HepG2 (cell line): Measurements from ENCODE around the gene ARRDC3. TPM values are rescaled to one million over a fixed set of nuclear protein-coding genes. Genes with fewer than 3 reads are reported as not detected.
"Not testable (repeated sequence)": the region's sequence is repeated elsewhere in the genome, so short reads cannot be mapped to it uniquely, and the experiment has no call there.

Experiments
- ATAC-seq: fragments of 200-7000 bp; cut with Tn5 transposase; 3 replicates; pipeline ENCODE4 v1.9.1; 2020; ENCODE audit warnings: mild to moderate bottlenecking, moderate library complexity
- BruUV-seq: library from RNA; stranded (reverse); fragments of 400-500 nt; replicated peaks from 2 replicates; lab custom pipeline; 2021; lab: Mats Ljungman, UMichigan
- CTCF ChIA-PET: fragments of 300-600 bp; formaldehyde crosslinking; extraction: SDS; loops from one replicate; lab custom pipeline; 2021; ENCODE audit warnings: low total read pairs, inconsistent platforms, low intra/inter-chr PET ratio; lab: Yijun Ruan, JAX
- POLR2A ChIA-PET: fragments of 350-600 bp; sonication (Branson Sonifier 250); formaldehyde crosslinking; loops from one replicate; lab custom pipeline; 2020; ENCODE audit warnings: antibody characterized with exemption, inconsistent platforms; lab: Yijun Ruan, JAX
- DNase-seq: peaks from one replicate; pipeline ENCODE4 v3.0.0-alpha.2; 2015; ENCODE audit warnings: low spot score
- FAIRE-seq: peaks from 3 replicates; lab custom pipeline; 2011; peaks lifted over from hg19 to GRCh38; lab: Jason Lieb, UNC
- H2AFZ ChIP-seq: one replicate; pipeline ENCODE4 v1.6.1; 2011; ENCODE audit warnings: low read length, inconsistent platforms
- H3K27ac ChIP-seq: fragments of 300-600 bp; 3 replicates; pipeline ENCODE4 v1.8.0; 2011; ENCODE audit warnings: mixed run types, mild to moderate bottlenecking, mixed read lengths, low read length, inconsistent platforms; ENCODE audit not compliant: insufficient read depth; ENCODE audit errors: extremely low read length
- H3K27me3 ChIP-seq, 2 experiments: fragments of 200-600 bp in 1 of 2; 2 replicates in 1 of 2; 3 replicates in 1 of 2; pipeline versions ENCODE4 v1.6.0 to v1.8.0; 2011; ENCODE audit warnings: low read length in 2 of 2, mild to moderate bottlenecking in 2 of 2, moderate library complexity in 2 of 2, inconsistent platforms in 1 of 2; ENCODE audit not compliant: insufficient read depth in 2 of 2, control insufficient read depth in 1 of 2
- H3K36me3 ChIP-seq, 2 experiments: fragments of 200-600 bp in 1 of 2; replicated peaks in 1 of 2; 2 replicates in 1 of 2; 3 replicates in 1 of 2; pipeline versions ENCODE4 v1.5.1 to v1.8.0; 2011; ENCODE audit warnings: low read length in 2 of 2, inconsistent platforms in 1 of 2; ENCODE audit not compliant: insufficient read depth in 2 of 2, control insufficient read depth in 1 of 2
- H3K4me1 ChIP-seq: 2 replicates; pipeline ENCODE4 v1.5.1; 2012; ENCODE audit warnings: low read length, inconsistent platforms; ENCODE audit not compliant: insufficient read depth
- H3K4me2 ChIP-seq: 2 replicates; pipeline ENCODE4 v1.6.0; 2011; ENCODE audit warnings: low read depth, low read length, inconsistent platforms
- H3K4me3 ChIP-seq, 3 experiments: fragments of 200-600 bp in 1 of 3; sonication (generic), shearing (Covaris generic) in 1 of 3; replicated peaks in 1 of 3; 2 replicates each; pipeline ENCODE4 v1.5.1; 2011 to 2016; ENCODE audit warnings: low read length in 3 of 3, inconsistent platforms in 2 of 3, low read depth in 2 of 3, mild to moderate bottlenecking in 2 of 3, control low read depth in 1 of 3, mixed read lengths in 1 of 3; ENCODE audit not compliant: insufficient read depth in 1 of 3
- H3K79me2 ChIP-seq: one replicate; pipeline ENCODE4 v1.6.1; 2011; ENCODE audit warnings: low read length, inconsistent platforms; ENCODE audit not compliant: insufficient read depth
- H3K9ac ChIP-seq: 2 replicates; pipeline ENCODE4 v1.6.0; 2011; ENCODE audit warnings: mild to moderate bottlenecking, low read depth, low read length, inconsistent platforms; ENCODE audit not compliant: insufficient read depth
- H3K9me3 ChIP-seq: 2 replicates; pipeline ENCODE4 v1.5.1; 2012; ENCODE audit warnings: mild to moderate bottlenecking, low read length
- H4K20me1 ChIP-seq: 2 replicates; pipeline ENCODE4 v1.6.0; 2011; ENCODE audit warnings: inconsistent platforms, mild to moderate bottlenecking, low read length, moderate library complexity; ENCODE audit not compliant: insufficient read depth
- ASH2L ChIP-seq: fragments of 300-600, 200-600 bp; sonication (generic); IDR thresholded peaks from 2 replicates; pipeline ENCODE4 v1.7.0; 2017; ENCODE audit warnings: low read depth, mild to moderate bottlenecking, moderate library complexity, mixed read lengths, low read length; ENCODE audit not compliant: insufficient read length
- ATF1 ChIP-seq: IDR thresholded peaks from 2 replicates; pipeline ENCODE4 v1.6.1; 2016; ENCODE audit warnings: mild to moderate bottlenecking, control low read depth
- CCAR2 ChIP-seq: fragments of 200-400 bp; formaldehyde crosslinking; optimal IDR thresholded peaks from 2 replicates; pipeline ENCODE3; 2018; ENCODE audit warnings: low read depth, mild to moderate bottlenecking, low read length, moderate library complexity
- HMG20B ChIP-seq: conservative IDR thresholded peaks from 2 replicates; pipeline ENCODE4 v1.6.1; 2016; ENCODE audit warnings: missing genetic modification reagents, missing compliant biosample characterization
- HMGXB4 ChIP-seq, 2 experiments: sonication (generic) in 1 of 2; formaldehyde crosslinking in 1 of 2; IDR thresholded peaks; 2 replicates each; pipeline versions ENCODE4 v1.4.0 to v1.6.1; 2018 to 2020; ENCODE audit warnings: missing genetic modification reagents in 2 of 2, borderline replicate concordance in 1 of 2, low read depth in 1 of 2, mild to moderate bottlenecking in 1 of 2, missing biosample characterization in 1 of 2
- MAFK ChIP-seq, 2 experiments: IDR thresholded peaks in 1 of 2; conservative IDR thresholded peaks in 1 of 2; 2 replicates each; pipeline ENCODE4 v1.6.1; 2011; ENCODE audit warnings: improper control_type of control experiment in 2 of 2, low read length in 2 of 2
- MAZ ChIP-seq, 2 experiments: sonication (generic) in 1 of 2; formaldehyde crosslinking in 1 of 2; IDR thresholded peaks; 2 replicates each; pipeline versions ENCODE4 v1.5.0 to v1.6.1; 2012 to 2020; ENCODE audit warnings: low read depth in 2 of 2, mild to moderate bottlenecking in 2 of 2, borderline replicate concordance in 1 of 2, improper control_type of control experiment in 1 of 2, low read length in 1 of 2, missing genetic modification reagents in 1 of 2, moderate library complexity in 1 of 2
- TSC22D2 ChIP-seq: sonication (generic); formaldehyde crosslinking; IDR thresholded peaks from 2 replicates; pipeline ENCODE4 v1.5.1; 2020; ENCODE audit warnings: missing genetic modification reagents, mild to moderate bottlenecking, borderline replicate concordance
- ZMYM4 ChIP-seq: sonication (generic); formaldehyde crosslinking; IDR thresholded peaks from 2 replicates; pipeline ENCODE4 v1.8.1; 2023; ENCODE audit warnings: mild to moderate bottlenecking, missing genetic modification reagents
- ZNF235 ChIP-seq: sonication (generic); formaldehyde crosslinking; IDR thresholded peaks from 2 replicates; pipeline ENCODE4 v1.8.1; 2023; ENCODE audit warnings: mild to moderate bottlenecking, missing genetic modification reagents, borderline replicate concordance
- WGBS: methylation state at CpG from one replicate; pipeline ENCODE4 v1.1.6; 2017; ENCODE audit warnings: low lambda C conversion rate; 5-methylcytosine and 5-hydroxymethylcytosine counted together
- in situ Hi-C: cut with HindIII; loops from 2 replicates; pipeline ENCODE4 v1.10.0; 2017; ENCODE audit warnings: low pct_unique_long_range_greater_than_20kb; ENCODE audit not compliant: extremely low pct_ligation_motif_present
- intact Hi-C: fragments of 100-400 bp; cut with micrococcal nuclease; formaldehyde crosslinking; loops from one replicate; pipeline ENCODE4 v1.10.0; 2022; ENCODE audit not compliant: unreplicated experiment
- polyA plus RNA-seq, 8 experiments: library from polyadenylated mRNA; depleted of rRNA in 3 of 8; stranded (reverse) in 7 of 8; unstranded in 1 of 8; fragments of >200 nt; fragmentation: Illumina TruSeq in 4 of 8; extraction: Trizol in 4 of 8; gene quantifications; 2 replicates each; pipeline versions ENCODE4 v1.2.1 to v1.2.3, GENCODE V29; 2011 to 2016; ENCODE audit warnings: low read depth in 4 of 8, missing spikeins in 1 of 8, mixed read lengths in 1 of 8; ENCODE audit not compliant: insufficient read depth in 1 of 8
- total RNA-seq, 5 experiments: library from RNA; depleted of rRNA; stranded (reverse); fragments of >200 nt; fragmentation: Illumina TruSeq; extraction: Trizol; gene quantifications; 2 replicates each; pipeline ENCODE4 v1.2.3, GENCODE V29; 2016; ENCODE audit warnings: low read depth in 1 of 5
- TF ChIP-seq, protein P1 (sequence below): IDR thresholded peaks from 2 replicates; pipeline ENCODE4 v1.6.1; 2016; ENCODE audit warnings: missing compliant biosample characterization, missing genetic modification reagents, borderline replicate concordance
- TF ChIP-seq, protein P2 (sequence below): sonication (generic); formaldehyde crosslinking; IDR thresholded peaks from 2 replicates; pipeline ENCODE4 v1.8.0; 2023; ENCODE audit warnings: mild to moderate bottlenecking, missing genetic modification reagents

Gene ARRDC3
- total and polyA plus RNA-seq, 2 of the 13 experiments (the other 11 are each of a cell fraction or from before 2014, with no cell fraction given) = 3.4 to 24.4 TPM

DNA sequence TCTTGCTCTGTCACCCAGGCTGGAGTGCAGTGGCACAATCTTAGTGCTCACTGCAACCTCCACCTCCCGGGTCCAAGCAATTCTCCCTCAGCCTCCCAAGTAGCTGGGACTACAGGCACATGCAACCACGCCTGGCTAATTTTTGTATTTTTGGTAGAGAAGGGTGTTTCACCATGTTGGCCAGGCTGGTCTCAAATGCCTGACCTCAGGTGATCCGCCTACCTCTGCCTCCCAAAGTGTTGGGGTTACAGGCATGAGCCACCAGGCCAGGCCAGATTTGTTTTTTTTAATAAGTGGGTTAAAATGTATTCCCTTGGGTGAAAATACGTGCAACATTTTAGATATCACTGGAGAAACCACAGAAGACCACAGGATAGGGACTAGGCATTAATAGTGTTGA, 60.1 kb downstream of the ARRDC3 start:
- H3K9me3 ChIP-seq, H3K4me1 ChIP-seq, H3K36me3 ChIP-seq, H3K27ac ChIP-seq, H3K9ac ChIP-seq, POLR2A ChIA-PET, H4K20me1 ChIP-seq, intact Hi-C loops, H2AFZ ChIP-seq, H3K4me3 ChIP-seq, ATAC-seq, CTCF ChIA-PET, DNase-seq, H3K4me2 ChIP-seq, in situ Hi-C loops, BruUV-seq, H3K79me2 ChIP-seq, FAIRE-seq, H3K27me3 ChIP-seq: not testable (repeated sequence)
- 47% methylated on average over 4 of the region's 4 CpGs for WGBS

GRCh38 chr5:91319667-91320066, 63.5 kb downstream of the ARRDC3 start:
- no peak for FAIRE-seq

More at GRCh38 chr5:91319667-91320066, 63.5 kb downstream of the ARRDC3 start:
- in situ Hi-C loops (no loop called here), intact Hi-C loops (no loop called here)
- Histone ChIP-seq H4K20me1 (no peaks in the 10 kb centered on the region), H3K4me1 (peaks cover 4% of the 10 kb centered on the region), H3K9ac (no peak overlapping the region), H3K27me3 (no peaks in the 10 kb centered on the region), H3K4me2 (no peak overlapping the region), H3K4me3 (no peak overlapping the region), H2AFZ (no peak overlapping the region), H3K36me3 (no peaks in the 10 kb centered on the region), H3K79me2 (no peaks in the 10 kb centered on the region), H3K27ac (no peak overlapping the region), H3K9me3 (no peaks in the 10 kb centered on the region)
- 30% methylated on average over 2 of the region's 2 CpGs for WGBS
- no peak for TF ChIP-seq CCAR2
- TF ChIP-seq, protein P1, sequence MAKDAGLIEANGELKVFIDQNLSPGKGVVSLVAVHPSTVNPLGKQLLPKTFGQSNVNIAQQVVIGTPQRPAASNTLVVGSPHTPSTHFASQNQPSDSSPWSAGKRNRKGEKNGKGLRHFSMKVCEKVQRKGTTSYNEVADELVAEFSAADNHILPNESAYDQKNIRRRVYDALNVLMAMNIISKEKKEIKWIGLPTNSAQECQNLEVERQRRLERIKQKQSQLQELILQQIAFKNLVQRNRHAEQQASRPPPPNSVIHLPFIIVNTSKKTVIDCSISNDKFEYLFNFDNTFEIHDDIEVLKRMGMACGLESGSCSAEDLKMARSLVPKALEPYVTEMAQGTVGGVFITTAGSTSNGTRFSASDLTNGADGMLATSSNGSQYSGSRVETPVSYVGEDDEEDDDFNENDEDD (CRISPR knock-in tag) = no peak
- no peak for TF ChIP-seq HMG20B
- TF ChIP-seq ASH2L = no peak
- TF ChIP-seq ZNF235 (CRISPR knock-in tag) = no peak
- no peak for TF ChIP-seq ATF1 (CRISPR knock-in tag)
- no peak for TF ChIP-seq MAFK (conservative IDR thresholded peaks at IDR 0.05 in 1 of 2, IDR thresholded peaks at IDR 0.05 in 1 of 2; ENCODE audit: low read length in 2 of 2)
- no peak for TF ChIP-seq TSC22D2
- no peak for TF ChIP-seq MAZ (IDR thresholded peaks at IDR 0.05; ENCODE audit: borderline replicate concordance, low read depth, low read length)
- no peak for TF ChIP-seq MAZ (CRISPR knock-in tag; IDR thresholded peaks at IDR 0.05; ENCODE audit: low read depth)
- TF ChIP-seq HMGXB4 (CRISPR knock-in tag; IDR thresholded peaks at IDR 0.05; ENCODE audit: borderline replicate concordance in 1 of 2, low read depth in 1 of 2) = no peak
- TF ChIP-seq ZMYM4 (CRISPR knock-in tag) = no peak
- TF ChIP-seq, protein P2, sequence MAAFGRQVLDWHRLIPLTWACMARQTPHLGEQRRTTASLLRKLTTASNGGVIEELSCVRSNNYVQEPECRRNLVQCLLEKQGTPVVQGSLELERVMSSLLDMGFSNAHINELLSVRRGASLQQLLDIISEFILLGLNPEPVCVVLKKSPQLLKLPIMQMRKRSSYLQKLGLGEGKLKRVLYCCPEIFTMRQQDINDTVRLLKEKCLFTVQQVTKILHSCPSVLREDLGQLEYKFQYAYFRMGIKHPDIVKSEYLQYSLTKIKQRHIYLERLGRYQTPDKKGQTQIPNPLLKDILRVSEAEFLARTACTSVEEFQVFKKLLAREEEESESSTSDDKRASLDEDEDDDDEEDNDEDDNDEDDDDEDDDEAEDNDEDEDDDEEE = no peak
- CTCF ChIA-PET = no interaction called here
- ATAC-seq (no peak), DNase-seq (no peak)
- POLR2A ChIA-PET = no interaction called here
- BruUV-seq = no TSS peak
